Heart right ventricle (tissue), 16 donors: ENCODE results near the gene RALGAPA1. TPM values are rescaled to one million over a fixed set of nuclear protein-coding genes. Genes with fewer than 3 reads are reported as not detected.

Source experiments
- ATAC-seq, 8 donors: fragments of 200-7000 bp; cut with Tn5 transposase; one replicate each; pipeline ENCODE4 v1.9.1; 2020; ENCODE audit warnings: mild to moderate bottlenecking in 8 of 8, moderate library complexity in 8 of 8, moderate number of reproducible peaks in 1 of 8
- DNase-seq, 2 donors: peaks; one replicate each; pipeline ENCODE4 v3.0.0-alpha.2; 2020
- H3K27ac ChIP-seq, 10 donors: fragments of 200-600 bp; sonication (generic) in 2 of 10; one replicate each; pipeline versions ENCODE4 v1.5.0 to v1.8.0; 2020 to 2022; ENCODE audit warnings: mild to moderate bottlenecking in 3 of 10
- H3K27me3 ChIP-seq, 7 donors: fragments of 200-600 bp; one replicate each; pipeline ENCODE4 v1.8.0; 2021 to 2022; ENCODE audit warnings: mild to moderate bottlenecking in 2 of 7
- H3K36me3 ChIP-seq, 9 donors: fragments of 200-600 bp; sonication (generic) in 1 of 9; one replicate each; pipeline versions ENCODE4 v1.5.0 to v1.8.0; 2020 to 2022; ENCODE audit warnings: mild to moderate bottlenecking in 2 of 9
- H3K4me1 ChIP-seq, 9 donors: fragments of 200-600 bp; sonication (generic) in 1 of 9; one replicate each; pipeline versions ENCODE4 v1.5.0 to v1.8.0; 2020 to 2022; ENCODE audit warnings: mild to moderate bottlenecking in 4 of 9
- H3K4me3 ChIP-seq, 10 donors: fragments of 200-600 bp; sonication (generic) in 2 of 10; one replicate each; pipeline versions ENCODE4 v1.5.0 to v1.8.0; 2020 to 2022; ENCODE audit warnings: mild to moderate bottlenecking in 7 of 10, moderate library complexity in 2 of 10
- H3K9me3 ChIP-seq, 11 donors: fragments of 200-600 bp in 10 of 11; sonication (generic) in 2 of 11; one replicate each; pipeline versions ENCODE4 v1.5.0 to v1.8.0; 2013 to 2022; ENCODE audit warnings: mild to moderate bottlenecking in 2 of 11, control low read depth in 1 of 11, moderate library complexity in 1 of 11
- WGBS, 2 donors: extraction: QIAGEN DNeasy Blood & Tissue Kit; methylation state at CpG; one replicate each; pipeline ENCODE4 v1.1.7; 2013; ENCODE audit warnings: inconsistent platforms in 1 of 2; 5-methylcytosine and 5-hydroxymethylcytosine counted together
- intact Hi-C, 10 donors: fragments of 100-400 bp; cut with DNase I; formaldehyde crosslinking; loops; one replicate each; pipeline versions ENCODE4 v1.11.1 to v1.14.2; 2022
- polyA plus RNA-seq, 2 donors: library from polyadenylated mRNA; stranded (reverse); fragments of 200-250 nt; gene quantifications; one replicate each; pipeline ENCODE4 v1.2.3, GENCODE V29; 2013
- total RNA-seq, 10 donors: library from RNA; stranded (reverse); fragmentation: NEBNext Ultra II Directional in 3 of 10; extraction: Animal tissue kit (Norgen Biotek cat#: 25700) in 3 of 10; gene quantifications; one replicate each; pipeline versions ENCODE4 v1.2.1 to v1.2.4, GENCODE V29; 2021 to 2023
- TF ChIP-seq, protein P1 (sequence below), 9 donors: fragments of 200-600 bp; sonication (generic) in 2 of 9; IDR thresholded peaks; one replicate each; pipeline versions ENCODE4 v1.5.0 to v1.8.0; 2021 to 2022; ENCODE audit warnings: antibody characterized with exemption in 9 of 9, mild to moderate bottlenecking in 5 of 9, moderate library complexity in 1 of 9
- donor health status: Arrhythmogenic right ventricular cardiomyopathy.
- donor health status: ischemic (EF 13 %, LVEDD 7.1; RV severe dilation, severe dysfunction).
- donor health status: healthy with polysubstance abuse.
- donor health status: DM: no; HTN: yes; CAD: no.
- donor health status: DM: no; HTN: no; CAD: no.
- donor health status: ischemic (EF 25% LVEDD 6.9; RV normal size, moderate dysfunction).
- donor health status: ischemic (EF 25% LVEDD 5.7; RV mildly dilated, moderate dysfunction).
- donor health status: healthy.
- donor health status: DM: yes; HTN: yes; CAD: no.
- donor health status: Ischemic cardiomyopathy.
- donor health status: ischemic (EF 35%, LVEDD 5.7; RV mildly dilated, moderate dysfunction).
- donor health status: nonischemic (EF 11% LVEDD 7.7; RV severe dilation, severe dysfunction).
- donor health status: DM: yes; HTN: yes; CAD: no.
- donor health status: PGD.
- donor health status: ischemic (EF 29% LVEDD 5.4; RV normal size, mild dysfunction).
- donor health status: nonischemic (EF 23%, LVEDD 6.1; RV moderate dilation, normal function).

The RALGAPA1 gene
- total and polyA plus RNA-seq, 12 donors, result 7.9 to 43.6 (median 35.3) TPM

DNA sequence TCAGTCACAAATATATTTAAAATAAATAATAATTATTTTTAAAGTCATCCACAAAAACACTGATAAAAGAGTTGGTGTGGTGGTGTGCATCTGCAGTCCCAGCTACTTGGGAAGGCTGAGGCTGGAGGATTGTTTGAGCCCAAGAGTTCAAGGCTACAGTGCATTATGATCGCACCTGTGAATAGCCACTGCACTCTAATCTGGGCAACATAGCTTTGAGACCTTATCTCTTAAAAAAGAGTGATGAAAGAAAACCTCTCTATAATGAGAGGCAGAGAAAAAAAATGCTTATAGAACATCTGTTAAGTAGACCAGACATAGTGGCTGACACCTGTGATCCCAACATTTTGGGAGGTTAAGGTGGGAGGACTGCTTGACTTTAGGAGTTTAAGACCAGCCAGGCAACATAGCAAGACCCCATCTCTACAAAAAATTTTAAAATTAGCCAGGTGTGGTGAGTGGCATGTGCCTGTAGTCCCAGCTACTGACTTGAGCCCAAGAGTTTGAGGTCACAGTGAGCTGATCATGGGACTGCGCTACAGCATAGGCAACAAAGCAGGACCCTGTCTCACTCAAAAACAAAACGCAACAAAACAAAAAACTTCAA, 50.5 kb downstream of the RALGAPA1 start:
- ATAC-seq (no peak), DNase-seq (no peak)
- Histone ChIP-seq H3K4me3 (no peak overlapping the region), H3K36me3 (peaks cover 0 to 97% (median 32%) of the 10 kb centered on the region in 9 donors), H3K27me3 (no peaks in the 10 kb centered on the region), H3K9me3 (peaks cover 0 to 5% (median 0%) of the 10 kb centered on the region in 11 donors), H3K4me1 (no peaks in the 10 kb centered on the region), H3K27ac (no peak overlapping the region)
- TF ChIP-seq, protein P1, sequence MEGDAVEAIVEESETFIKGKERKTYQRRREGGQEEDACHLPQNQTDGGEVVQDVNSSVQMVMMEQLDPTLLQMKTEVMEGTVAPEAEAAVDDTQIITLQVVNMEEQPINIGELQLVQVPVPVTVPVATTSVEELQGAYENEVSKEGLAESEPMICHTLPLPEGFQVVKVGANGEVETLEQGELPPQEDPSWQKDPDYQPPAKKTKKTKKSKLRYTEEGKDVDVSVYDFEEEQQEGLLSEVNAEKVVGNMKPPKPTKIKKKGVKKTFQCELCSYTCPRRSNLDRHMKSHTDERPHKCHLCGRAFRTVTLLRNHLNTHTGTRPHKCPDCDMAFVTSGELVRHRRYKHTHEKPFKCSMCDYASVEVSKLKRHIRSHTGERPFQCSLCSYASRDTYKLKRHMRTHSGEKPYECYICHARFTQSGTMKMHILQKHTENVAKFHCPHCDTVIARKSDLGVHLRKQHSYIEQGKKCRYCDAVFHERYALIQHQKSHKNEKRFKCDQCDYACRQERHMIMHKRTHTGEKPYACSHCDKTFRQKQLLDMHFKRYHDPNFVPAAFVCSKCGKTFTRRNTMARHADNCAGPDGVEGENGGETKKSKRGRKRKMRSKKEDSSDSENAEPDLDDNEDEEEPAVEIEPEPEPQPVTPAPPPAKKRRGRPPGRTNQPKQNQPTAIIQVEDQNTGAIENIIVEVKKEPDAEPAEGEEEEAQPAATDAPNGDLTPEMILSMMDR (IDR thresholded peaks at IDR 0.05), result no peak
- intact Hi-C loops, result no loop called here
- 91 to 92% methylated on average over 3 of the region's 3 CpGs for WGBS, 2 donors

- Histone ChIP-seq H3K4me3 (no peak overlapping the region), H3K36me3 (peaks cover 0 to 100% (median 50%) of the 10 kb centered on the region in 9 donors), H3K27ac (no peak overlapping the region), H3K9me3 (peaks cover 0 to 5% (median 0%) of the 10 kb centered on the region in 11 donors), H3K27me3 (no peaks in the 10 kb centered on the region), H3K4me1 (no peaks in the 10 kb centered on the region)
- ATAC-seq, result no peak
- TF ChIP-seq, protein P1 (IDR thresholded peaks at IDR 0.05), result no peak
- DNase-seq, result no peak
- intact Hi-C loops, result no loop called here
Measured at GRCh38 chr14:35754671-35755070, 54.4 kb downstream of the RALGAPA1 start.

DNA sequence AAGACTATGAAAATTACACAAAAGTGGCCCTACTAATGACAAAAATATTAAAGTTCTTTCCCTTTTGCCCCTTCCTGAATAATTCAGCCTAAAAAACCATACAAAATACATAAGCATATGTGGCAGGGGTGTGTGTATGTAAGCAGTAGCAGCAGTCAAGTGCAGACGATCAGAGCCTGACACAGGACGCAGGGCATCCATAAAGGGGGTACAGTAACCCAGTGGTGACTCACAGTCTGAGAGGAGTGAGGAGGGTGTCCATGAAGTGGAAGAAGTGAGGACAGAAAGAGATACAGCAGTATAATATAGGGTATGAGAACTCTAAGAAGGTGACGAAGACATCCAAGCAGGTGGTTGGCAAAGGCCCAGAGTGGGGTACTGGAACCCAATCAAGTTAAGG, 56.7 kb downstream of the RALGAPA1 start:
- ATAC-seq, result no peak
- TF ChIP-seq, protein P1 (IDR thresholded peaks at IDR 0.05), result no peak
- Histone ChIP-seq H3K27me3 (no peaks in the 10 kb centered on the region), H3K9me3 (peaks cover 0 to 5% (median 0%) of the 10 kb centered on the region in 11 donors), H3K4me1 (no peaks in the 10 kb centered on the region), H3K27ac (no peak overlapping the region), H3K4me3 (no peak overlapping the region), H3K36me3 (peaks cover 0 to 100% (median 53%) of the 10 kb centered on the region in 9 donors)
- WGBS, 2 donors, result 78 to 86% methylated on average over 3 of the region's 3 CpGs
- intact Hi-C loops, result no loop called here
- no peak for DNase-seq

GRCh38 chr14:35750202-35750904, 58.7 kb downstream of the RALGAPA1 start:
- ATAC-seq (no peak), DNase-seq (no peak)
- no peak overlapping the region for H3K27ac ChIP-seq
- intact Hi-C loops, result loop anchor here in 1 of 10 donors (2.0 kb wide), 1 partner anchor 30 kb away; no protein-coding TSS in a partner anchor
- H3K27me3 ChIP-seq, result no peaks in the 10 kb centered on the region
- peaks cover 0 to 5% (median 0%) of the 10 kb centered on the region in 11 donors for H3K9me3 ChIP-seq
- TF ChIP-seq, protein P1 (IDR thresholded peaks at IDR 0.05), result no peak
- WGBS, 2 donors, result 94 to 95% methylated on average over 5 to 6 of the region's 6 CpGs
- no peak overlapping the region for H3K4me3 ChIP-seq
- no peaks in the 10 kb centered on the region for H3K4me1 ChIP-seq
- H3K36me3 ChIP-seq, result peaks cover 0 to 99% (median 48%) of the 10 kb centered on the region in 9 donors
